Measurements from ENCODE around the gene PITX3. TPM values are rescaled to one million over a fixed set of nuclear protein-coding genes. Genes with fewer than 3 reads are reported as not detected.

PITX3 gene
- total and polyA plus RNA-seq, 2 donors (not counting 3 experiments of a cell fraction or from before 2014, with no cell fraction given): not detected

GRCh38 chr10:102284531-102284930 is 43.2 kb upstream of the PITX3 start:
- Histone ChIP-seq H3K9me3 (replicated peaks; ENCODE audit: control insufficient read depth, insufficient read depth, low read length) (no peaks in the 10 kb centered on the region), H3K36me3 (ENCODE audit: control insufficient read depth in 2 of 2, extremely low read depth in 1 of 2, insufficient read depth in 2 of 2, low read length in 2 of 2) (no peaks in the 10 kb centered on the region), H3K4me3 (replicated peaks in 1 of 3; ENCODE audit: insufficient read depth in 1 of 3, low read depth in 1 of 3, low read length in 3 of 3) (no peak overlapping the region), H3K9ac (replicated peaks; ENCODE audit: extremely low read depth, insufficient read depth, low read length) (no peak overlapping the region), H4K20me1 (replicated peaks; ENCODE audit: control insufficient read depth, extremely low read depth, insufficient read depth, low read length) (peaks cover 11% of the 10 kb centered on the region), H3K4me2 (ENCODE audit: insufficient read depth, low read length) (no peak overlapping the region), H2AFZ (ENCODE audit: low read depth, low read length) (no peak overlapping the region), H3K4me1 (ENCODE audit: control insufficient read depth, extremely low read depth, insufficient read depth, low read length) (peaks cover 20% of the 10 kb centered on the region), H3K27me3 (ENCODE audit: control insufficient read depth in 2 of 2, insufficient read depth in 2 of 2, low read length in 2 of 2) (no peaks in the 10 kb centered on the region), H3K27ac (ENCODE audit: insufficient read depth, low read depth, low read length) (no peak overlapping the region), H3K79me2 (ENCODE audit: control insufficient read depth, insufficient read depth, low read length) (peaks cover 42% of the 10 kb centered on the region), H3K9me1 (replicated peaks; ENCODE audit: control insufficient read depth, extremely low read depth, insufficient read depth, low read length) (no peaks in the 10 kb centered on the region)
- intact Hi-C loops (cut with micrococcal nuclease) (loop anchor here (5.0 kb wide), 1 partner anchor 37 kb away; the partner anchor contains the start of gene GBF1), dilution Hi-C loops (cut with MboI; ENCODE audit: extremely low pct_ligation_motif_present, low sequenced_read_pairs) (no loop called here)
- CTCF ChIA-PET: interaction anchor here (0.9 to 1.8 kb wide), 6 partner anchors 14 to 68 kb away, joined by 3 to 8 read pairs (median 4); partner anchors contain the start of gene GBF1
- DNase-seq (ENCODE audit: low read depth, low spot score) (no peak), FAIRE-seq (no peak)
- BruUV-seq (replicated peaks): no TSS peak
- no peak for TF ChIP-seq MYC (IDR thresholded peaks at IDR 0.05; ENCODE audit: low read depth, low read length)
- POLR2A ChIA-PET: interaction anchor here (0.8 kb wide), 1 partner anchor 35 kb away, joined by 3 read pairs; no protein-coding TSS in a partner anchor

DNA sequence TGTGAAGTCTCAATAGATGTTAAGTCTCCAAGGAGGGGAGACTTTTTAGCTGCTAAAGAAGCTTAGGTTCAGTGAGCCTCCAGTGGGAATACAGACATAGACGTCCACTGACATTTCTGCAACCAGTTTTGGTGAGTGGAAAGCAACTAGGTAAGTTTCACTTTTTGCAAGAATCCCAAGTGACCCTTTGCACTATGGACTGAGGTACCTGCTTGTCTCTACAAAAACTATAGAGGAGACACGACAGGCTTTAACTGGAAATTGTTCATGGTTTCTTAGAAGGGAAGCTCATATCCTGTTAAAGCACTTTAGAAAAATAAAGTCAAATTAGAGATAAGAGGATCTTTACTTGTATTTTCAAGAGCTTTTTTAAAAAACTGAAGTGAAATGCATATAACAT is 42.6 kb upstream of the PITX3 start:
- Histone ChIP-seq H3K4me2 (ENCODE audit: insufficient read depth, low read length) (no peak overlapping the region), H3K27ac (ENCODE audit: insufficient read depth, low read depth, low read length) (no peak overlapping the region), H3K9ac (replicated peaks; ENCODE audit: extremely low read depth, insufficient read depth, low read length) (no peak overlapping the region), H3K27me3 (ENCODE audit: control insufficient read depth in 2 of 2, insufficient read depth in 2 of 2, low read length in 2 of 2) (no peaks in the 10 kb centered on the region), H3K9me1 (replicated peaks; ENCODE audit: control insufficient read depth, extremely low read depth, insufficient read depth, low read length) (no peaks in the 10 kb centered on the region), H2AFZ (ENCODE audit: low read depth, low read length) (no peak overlapping the region), H3K36me3 (ENCODE audit: control insufficient read depth in 2 of 2, extremely low read depth in 1 of 2, insufficient read depth in 2 of 2, low read length in 2 of 2) (no peaks in the 10 kb centered on the region), H3K4me3 (replicated peaks in 1 of 3; ENCODE audit: insufficient read depth in 1 of 3, low read depth in 1 of 3, low read length in 3 of 3) (no peak overlapping the region), H3K79me2 (ENCODE audit: control insufficient read depth, insufficient read depth, low read length) (peaks cover 44% of the 10 kb centered on the region), H3K4me1 (ENCODE audit: control insufficient read depth, extremely low read depth, insufficient read depth, low read length) (peaks cover 22% of the 10 kb centered on the region), H4K20me1 (replicated peaks; ENCODE audit: control insufficient read depth, extremely low read depth, insufficient read depth, low read length) (peaks cover 14% of the 10 kb centered on the region), H3K9me3 (replicated peaks; ENCODE audit: control insufficient read depth, insufficient read depth, low read length) (no peaks in the 10 kb centered on the region)
- ChIA-PET POLR2A (interaction anchor here (0.5 to 0.8 kb wide), 2 partner anchors 33 to 35 kb away, joined by 3 to 5 read pairs; no protein-coding TSS in a partner anchor), CTCF (interaction anchor here (0.9 to 1.8 kb wide), 6 partner anchors 10 to 63 kb away, joined by 3 to 8 read pairs (median 4); partner anchors contain the start of gene GBF1)
- FAIRE-seq: no peak
- no peak for DNase-seq (ENCODE audit: low read depth, low spot score)
- TF ChIP-seq POLR2AphosphoS5 (IDR thresholded peaks at IDR 0.05; ENCODE audit: insufficient read depth, low read depth, low read length) (no peak), EZH2 (IDR thresholded peaks at IDR 0.05; ENCODE audit: borderline replicate concordance, low read depth, low read length, severe bottlenecking) (no peak), POLR2A (IDR thresholded peaks at IDR 0.05; ENCODE audit: low read depth, low read length) (no peak), GATA2 (IDR thresholded peaks at IDR 0.05; ENCODE audit: insufficient read depth, insufficient read length, low read depth, low read length) (no peak), MAX (IDR thresholded peaks at IDR 0.05; ENCODE audit: insufficient read depth, insufficient read length) (no peak)
- TF ChIP-seq, protein P1, sequence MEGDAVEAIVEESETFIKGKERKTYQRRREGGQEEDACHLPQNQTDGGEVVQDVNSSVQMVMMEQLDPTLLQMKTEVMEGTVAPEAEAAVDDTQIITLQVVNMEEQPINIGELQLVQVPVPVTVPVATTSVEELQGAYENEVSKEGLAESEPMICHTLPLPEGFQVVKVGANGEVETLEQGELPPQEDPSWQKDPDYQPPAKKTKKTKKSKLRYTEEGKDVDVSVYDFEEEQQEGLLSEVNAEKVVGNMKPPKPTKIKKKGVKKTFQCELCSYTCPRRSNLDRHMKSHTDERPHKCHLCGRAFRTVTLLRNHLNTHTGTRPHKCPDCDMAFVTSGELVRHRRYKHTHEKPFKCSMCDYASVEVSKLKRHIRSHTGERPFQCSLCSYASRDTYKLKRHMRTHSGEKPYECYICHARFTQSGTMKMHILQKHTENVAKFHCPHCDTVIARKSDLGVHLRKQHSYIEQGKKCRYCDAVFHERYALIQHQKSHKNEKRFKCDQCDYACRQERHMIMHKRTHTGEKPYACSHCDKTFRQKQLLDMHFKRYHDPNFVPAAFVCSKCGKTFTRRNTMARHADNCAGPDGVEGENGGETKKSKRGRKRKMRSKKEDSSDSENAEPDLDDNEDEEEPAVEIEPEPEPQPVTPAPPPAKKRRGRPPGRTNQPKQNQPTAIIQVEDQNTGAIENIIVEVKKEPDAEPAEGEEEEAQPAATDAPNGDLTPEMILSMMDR (IDR thresholded peaks at IDR 0.05; ENCODE audit: extremely low read depth in 1 of 2, insufficient read depth in 1 of 2, low read depth in 1 of 2, low read length in 2 of 2): no peak
- BruUV-seq (replicated peaks): no TSS peak
- intact Hi-C loops (cut with micrococcal nuclease): loop anchor here (5.0 kb wide), 1 partner anchor 37 kb away; the partner anchor contains the start of gene GBF1
- dilution Hi-C loops (cut with MboI; ENCODE audit: extremely low pct_ligation_motif_present, low sequenced_read_pairs): no loop called here
